Measurements from ENCODE around the gene FAU. TPM values are rescaled to one million over a fixed set of nuclear protein-coding genes. Genes with fewer than 3 reads are reported as not detected.

FAU gene
- total RNA-seq, 1 experiment from 2014 or later: 1,073 TPM

DNA sequence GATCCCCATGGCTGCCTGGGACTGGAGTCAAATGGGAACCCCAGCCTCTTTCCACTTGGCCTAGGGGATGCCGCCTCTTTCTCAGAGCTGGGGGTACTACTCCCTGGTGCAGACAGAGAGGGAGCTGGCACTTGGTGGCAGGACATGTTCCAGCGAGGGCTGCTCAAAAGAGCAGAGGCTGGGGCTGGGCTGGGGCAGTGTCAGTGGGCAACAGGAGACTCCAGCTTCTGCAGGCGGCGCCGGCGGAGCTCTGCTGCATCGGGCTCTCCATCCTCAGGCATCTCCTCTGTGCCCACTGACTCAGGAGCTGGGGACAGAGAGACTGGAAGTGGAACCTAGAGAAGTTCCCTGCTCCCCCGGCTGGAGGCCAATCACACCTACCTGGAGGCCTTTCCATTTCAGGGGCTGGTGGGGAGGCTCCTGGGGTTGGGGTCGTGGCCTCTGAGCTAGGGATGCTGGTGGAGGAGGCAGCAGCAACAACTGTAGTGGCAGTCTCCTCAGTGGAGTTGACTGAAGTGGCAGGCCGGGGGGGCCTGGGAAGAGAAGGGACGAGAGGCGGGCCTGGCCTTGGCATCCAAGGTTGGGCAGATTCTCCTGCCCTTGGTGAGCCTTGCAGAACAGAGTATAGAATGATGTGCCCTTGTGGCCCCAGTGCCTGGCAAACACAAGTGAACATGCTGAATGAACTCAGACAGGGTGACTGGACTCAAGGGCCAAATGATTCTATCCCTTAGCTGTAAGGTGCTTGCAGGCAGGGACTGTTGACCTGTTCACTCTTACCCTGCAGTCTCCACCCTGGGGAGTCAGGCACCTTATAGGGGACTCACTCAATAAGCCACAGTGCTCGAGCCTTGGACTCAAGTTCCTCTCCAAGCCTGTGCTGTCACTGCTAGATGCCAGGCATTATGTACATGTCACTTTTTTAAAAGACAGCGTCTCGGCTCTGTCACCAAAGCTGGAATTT, 6.5 kb upstream of the FAU start:
- ChIA-PET RAD21 (ENCODE audit: low non-redundant PET in 1 of 2, low total read pairs in 2 of 2, uncharacterized antibody in 2 of 2, unreplicated experiment in 2 of 2) (no interaction called here), POLR2A (no interaction called here), CTCF (no interaction called here)
- TF ChIP-seq EZH2 (IDR thresholded peaks at IDR 0.05): no peak
- TF ChIP-seq POLR2AphosphoS5 (IDR thresholded peaks at IDR 0.05; ENCODE audit: low read depth, low read length): peak; percentile 15
- BruUV-seq (replicated peaks): no TSS peak
- H3K9me3 ChIP-seq (ENCODE audit: control insufficient read depth in 1 of 2, insufficient read depth in 1 of 2, low read depth in 1 of 2, low read length in 2 of 2): no peaks in the 10 kb centered on the region
- no peaks in the 10 kb centered on the region for H3K27me3 ChIP-seq (ENCODE audit: insufficient read depth, low read length)
- no peak; the same call in 1 of the 2 replicates for ATAC-seq
- no peaks in the 10 kb centered on the region for H3K9me2 ChIP-seq (ENCODE audit: insufficient read depth)
- no peak for DNase-seq (ENCODE audit: low read depth, low spot score)
- H3K4me2 ChIP-seq (ENCODE audit: low read length): no peak overlapping the region
- H3K4me3 ChIP-seq (replicated peaks in 1 of 2; ENCODE audit: low read depth in 1 of 2, low read length in 2 of 2): no peak overlapping the region
- peaks cover 41% of the 10 kb centered on the region for H3K79me2 ChIP-seq (ENCODE audit: insufficient read depth, low read length)
- H3K36me3 ChIP-seq (ENCODE audit: control insufficient read depth in 1 of 2, insufficient read depth in 2 of 2, low read length in 2 of 2): peaks cover 34 to 70% of the 10 kb centered on the region in 2 experiments
- H3K9ac ChIP-seq (ENCODE audit: low read length): no peak overlapping the region
- no peaks in the 10 kb centered on the region for H4K20me1 ChIP-seq (ENCODE audit: insufficient read depth)
- H3K27ac ChIP-seq (ENCODE audit: low read depth, low read length): no peak overlapping the region
- intact Hi-C loops (cut with micrococcal nuclease): no loop called here
- peaks cover 4 to 13% of the 10 kb centered on the region in 2 experiments; a peak in 3 of 4 replicates for H3K4me1 ChIP-seq (ENCODE audit: control insufficient read depth in 1 of 2, insufficient read depth in 2 of 2, low read length in 2 of 2)
- no peak overlapping the region for H2AFZ ChIP-seq (ENCODE audit: low read depth, low read length, poor library complexity, severe bottlenecking)

DNA sequence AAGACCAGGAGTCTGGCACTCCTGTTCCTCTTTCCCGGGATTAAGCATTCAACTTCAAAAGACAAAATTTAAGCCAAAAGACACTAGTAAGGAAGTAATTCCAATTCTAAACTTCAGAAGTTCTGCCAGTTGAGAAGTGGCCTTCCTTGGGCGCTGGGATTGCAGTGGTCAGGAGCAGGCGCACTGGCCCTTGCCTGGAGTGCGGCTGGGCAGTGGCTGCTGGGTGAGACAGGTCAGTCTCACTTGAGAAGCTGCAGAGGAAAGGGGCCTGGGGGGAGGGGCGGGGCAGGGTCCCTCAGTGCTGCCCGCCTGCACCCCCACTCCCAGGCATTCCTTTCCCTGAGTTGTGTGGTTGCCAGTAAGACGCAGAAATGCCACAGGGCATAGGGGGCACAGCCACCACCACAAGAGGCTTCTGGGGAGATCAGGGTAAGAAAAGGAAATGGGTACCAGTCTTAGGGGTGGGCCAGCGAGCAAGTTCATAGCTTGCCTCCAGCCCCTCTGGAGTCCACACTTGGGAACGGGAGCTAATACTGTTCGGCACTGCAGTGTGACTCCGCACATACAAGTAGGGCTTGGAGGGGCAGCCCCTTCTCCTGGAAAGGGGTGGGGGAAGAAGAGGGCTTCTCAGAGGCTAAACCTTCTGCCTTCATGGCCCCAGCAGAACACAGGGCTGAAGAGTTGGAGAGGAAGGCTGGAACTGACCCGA, 5.7 kb upstream of the FAU start:
- CTCF ChIA-PET: interaction anchor here (1.3 kb wide), 1 partner anchor 52 kb away, joined by 3 read pairs; no protein-coding TSS in a partner anchor
- H3K4me1 ChIP-seq (ENCODE audit: control insufficient read depth in 1 of 2, insufficient read depth in 2 of 2, low read length in 2 of 2): peaks cover 3 to 11% of the 10 kb centered on the region in 2 experiments; a peak in 3 of 4 replicates
- intact Hi-C loops (cut with micrococcal nuclease): no loop called here
- peaks cover 34 to 68% of the 10 kb centered on the region in 2 experiments for H3K36me3 ChIP-seq (ENCODE audit: control insufficient read depth in 1 of 2, insufficient read depth in 2 of 2, low read length in 2 of 2)
- H2AFZ ChIP-seq (ENCODE audit: low read depth, low read length, poor library complexity, severe bottlenecking): no peak overlapping the region
- H3K27ac ChIP-seq (ENCODE audit: low read depth, low read length): 0 out of 2 replicates have a peak overlapping the region, but pooled peaks have one; percentile 7
- RAD21 ChIA-PET (ENCODE audit: low non-redundant PET in 1 of 2, low total read pairs in 2 of 2, uncharacterized antibody in 2 of 2, unreplicated experiment in 2 of 2): no interaction called here
- no peak overlapping the region for H3K9ac ChIP-seq (ENCODE audit: low read length)
- H3K4me3 ChIP-seq (replicated peaks in 1 of 2; ENCODE audit: low read depth in 1 of 2, low read length in 2 of 2): no peak overlapping the region
- no peaks in the 10 kb centered on the region for H3K9me2 ChIP-seq (ENCODE audit: insufficient read depth)
- H3K27me3 ChIP-seq (ENCODE audit: insufficient read depth, low read length): no peaks in the 10 kb centered on the region
- DNase-seq (ENCODE audit: low read depth, low spot score) (no peak), ATAC-seq (peak; percentile 9; the same call in 1 of the 2 replicates)
- peaks cover 41% of the 10 kb centered on the region for H3K79me2 ChIP-seq (ENCODE audit: insufficient read depth, low read length)
- POLR2A ChIA-PET: no interaction called here
- BruUV-seq (replicated peaks): no TSS peak
- H3K9me3 ChIP-seq (ENCODE audit: control insufficient read depth in 1 of 2, insufficient read depth in 1 of 2, low read depth in 1 of 2, low read length in 2 of 2): no peaks in the 10 kb centered on the region
- H4K20me1 ChIP-seq (ENCODE audit: insufficient read depth): no peaks in the 10 kb centered on the region
- no peak overlapping the region for H3K4me2 ChIP-seq (ENCODE audit: low read length)
- TF ChIP-seq EZH2phosphoT487 (IDR thresholded peaks at IDR 0.05; ENCODE audit: borderline replicate concordance) (no peak), POLR2AphosphoS5 (IDR thresholded peaks at IDR 0.05; ENCODE audit: low read depth, low read length) (peak; percentile 7)

All from HCT116 (cell line).